Testis (tissue), 3 donors: ENCODE data around the gene C21orf91. TPM values are rescaled to one million over a fixed set of nuclear protein-coding genes. Genes with fewer than 3 reads are reported as not detected.

Experiments
- DNase-seq: peaks from one replicate; pipeline ENCODE4 v3.0.0-alpha.2; 2019
- H3K27ac ChIP-seq, 2 donors: fragments of 200-600 bp; sonication (generic); one replicate each; pipeline ENCODE4 v1.5.1; 2019
- H3K27me3 ChIP-seq: fragments of 200-600 bp; sonication (generic); one replicate; pipeline ENCODE4 v1.5.1; 2019
- H3K36me3 ChIP-seq: fragments of 200-600 bp; sonication (generic); one replicate; pipeline ENCODE4 v1.5.1; 2017; ENCODE audit warnings: low read depth; ENCODE audit errors: missing control alignments
- H3K4me1 ChIP-seq: fragments of 200-600 bp; sonication (generic); one replicate; pipeline ENCODE4 v1.5.1; 2019
- H3K4me3 ChIP-seq, 2 donors: fragments of 200-600 bp; sonication (generic); one replicate each; pipeline ENCODE4 v1.5.1; 2017 to 2019
- H3K9me3 ChIP-seq: fragments of 200-600 bp; sonication (generic); one replicate; pipeline ENCODE4 v1.5.1; 2017
- POLR2A ChIP-seq: fragments of 450-650 bp; IDR thresholded peaks from one replicate; pipeline ENCODE4 v1.6.1; 2017; ENCODE audit warnings: antibody characterized with exemption, mild to moderate bottlenecking, moderate library complexity
- WGBS, 2 donors: methylation state at CpG; one replicate each; pipeline ENCODE4 v1.1.5; 2018; 5-methylcytosine and 5-hydroxymethylcytosine counted together
- intact Hi-C: fragments of 100-400 bp; cut with DNase I; formaldehyde crosslinking; loops from one replicate; pipeline ENCODE4 v1.15.1; 2023; ENCODE audit warnings: low total_unique reads
- polyA plus RNA-seq: library from polyadenylated mRNA; stranded (reverse); fragments of 350-450 nt; fragmentation: Illumina TruSeq; extraction: RNeasy Lipid Tissue Mini Kit (QIAGEN cat#74804); gene quantifications from one replicate; pipeline ENCODE4 v1.2.3, GENCODE V29; 2014; ENCODE audit warnings: low read depth, low replicate concordance; ENCODE audit not compliant: insufficient read depth
- total RNA-seq, 2 donors: library from RNA; depleted of rRNA; stranded (reverse); fragments of >200 nt; gene quantifications; one replicate each; pipeline ENCODE4 v1.2.3, GENCODE V29; 2016
- TF ChIP-seq, protein P1 (sequence below), 3 experiments: fragments of 450-650 bp in 2 of 3; fragments of 200-600 bp in 1 of 3; sonication (generic) in 1 of 3; IDR thresholded peaks; one replicate each; pipeline ENCODE4 v1.5.1; 2016 to 2019; ENCODE audit warnings: antibody characterized with exemption in 3 of 3, mild to moderate bottlenecking in 2 of 3, moderate library complexity in 1 of 3

C21orf91 gene
- total and polyA plus RNA-seq, 3 donors from 2014 or later: 37.0 to 44.4 (median 40.7) TPM

DNA sequence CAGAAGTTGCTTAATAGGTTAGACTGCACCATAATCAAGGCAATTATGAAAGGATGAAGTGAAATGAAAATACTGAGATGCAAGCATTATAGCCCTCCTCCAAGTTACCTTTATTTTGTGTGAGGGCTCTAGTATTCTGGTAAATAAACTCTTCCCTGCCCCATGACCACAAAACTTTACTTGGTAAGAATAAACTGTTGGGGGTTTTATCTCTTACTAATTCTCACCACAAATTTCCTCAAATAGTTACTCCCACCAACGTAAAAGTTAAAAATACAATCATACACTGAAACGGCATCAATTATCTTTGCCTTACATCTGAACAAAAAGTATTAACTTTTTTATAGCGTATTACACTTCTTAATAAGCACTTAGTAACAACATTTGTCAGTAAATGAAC lies 29.5 kb downstream of the C21orf91 start:
- H3K36me3 ChIP-seq: no peaks in the 10 kb centered on the region
- H3K9me3 ChIP-seq: no peaks in the 10 kb centered on the region
- no peaks in the 10 kb centered on the region for H3K4me1 ChIP-seq
- no peak overlapping the region for H3K4me3 ChIP-seq
- no peaks in the 10 kb centered on the region for H3K27me3 ChIP-seq
- WGBS, 2 donors: 55 to 74% methylated on average over 3 of the region's 3 CpGs
- intact Hi-C loops: no loop called here
- TF ChIP-seq, protein P1, sequence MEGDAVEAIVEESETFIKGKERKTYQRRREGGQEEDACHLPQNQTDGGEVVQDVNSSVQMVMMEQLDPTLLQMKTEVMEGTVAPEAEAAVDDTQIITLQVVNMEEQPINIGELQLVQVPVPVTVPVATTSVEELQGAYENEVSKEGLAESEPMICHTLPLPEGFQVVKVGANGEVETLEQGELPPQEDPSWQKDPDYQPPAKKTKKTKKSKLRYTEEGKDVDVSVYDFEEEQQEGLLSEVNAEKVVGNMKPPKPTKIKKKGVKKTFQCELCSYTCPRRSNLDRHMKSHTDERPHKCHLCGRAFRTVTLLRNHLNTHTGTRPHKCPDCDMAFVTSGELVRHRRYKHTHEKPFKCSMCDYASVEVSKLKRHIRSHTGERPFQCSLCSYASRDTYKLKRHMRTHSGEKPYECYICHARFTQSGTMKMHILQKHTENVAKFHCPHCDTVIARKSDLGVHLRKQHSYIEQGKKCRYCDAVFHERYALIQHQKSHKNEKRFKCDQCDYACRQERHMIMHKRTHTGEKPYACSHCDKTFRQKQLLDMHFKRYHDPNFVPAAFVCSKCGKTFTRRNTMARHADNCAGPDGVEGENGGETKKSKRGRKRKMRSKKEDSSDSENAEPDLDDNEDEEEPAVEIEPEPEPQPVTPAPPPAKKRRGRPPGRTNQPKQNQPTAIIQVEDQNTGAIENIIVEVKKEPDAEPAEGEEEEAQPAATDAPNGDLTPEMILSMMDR (IDR thresholded peaks at IDR 0.05): no peak
- no peak for TF ChIP-seq POLR2A
- no peak overlapping the region for H3K27ac ChIP-seq
- DNase-seq: no peak

DNA sequence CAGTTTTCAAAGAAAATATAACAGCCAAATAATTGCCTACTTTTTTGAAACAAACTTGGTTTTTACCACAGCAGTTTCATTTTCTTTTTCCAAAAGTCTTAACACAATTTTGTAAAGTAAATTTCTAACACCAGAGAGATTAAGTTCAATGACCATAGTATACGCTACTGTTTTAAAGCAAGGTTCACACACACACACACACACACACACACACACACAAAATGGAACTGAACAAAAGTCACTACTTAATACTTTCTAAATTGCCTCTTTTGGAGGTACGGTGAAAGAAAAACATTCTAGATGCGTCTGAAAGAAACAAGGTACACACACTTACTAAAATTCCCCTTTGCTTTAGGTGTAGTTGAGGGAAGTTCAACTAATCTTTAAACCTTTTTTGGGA lies 30.1 kb downstream of the C21orf91 start:
- intact Hi-C loops: no loop called here
- H3K9me3 ChIP-seq: no peaks in the 10 kb centered on the region
- H3K4me1 ChIP-seq: no peaks in the 10 kb centered on the region
- no peak for TF ChIP-seq POLR2A
- TF ChIP-seq, protein P1 (IDR thresholded peaks at IDR 0.05): no peak
- H3K4me3 ChIP-seq: no peak overlapping the region
- no peak for DNase-seq
- no peaks in the 10 kb centered on the region for H3K36me3 ChIP-seq
- WGBS, 2 donors: 42 to 59% methylated on average over 3 of the region's 3 CpGs
- no peak overlapping the region for H3K27ac ChIP-seq
- no peaks in the 10 kb centered on the region for H3K27me3 ChIP-seq

DNA sequence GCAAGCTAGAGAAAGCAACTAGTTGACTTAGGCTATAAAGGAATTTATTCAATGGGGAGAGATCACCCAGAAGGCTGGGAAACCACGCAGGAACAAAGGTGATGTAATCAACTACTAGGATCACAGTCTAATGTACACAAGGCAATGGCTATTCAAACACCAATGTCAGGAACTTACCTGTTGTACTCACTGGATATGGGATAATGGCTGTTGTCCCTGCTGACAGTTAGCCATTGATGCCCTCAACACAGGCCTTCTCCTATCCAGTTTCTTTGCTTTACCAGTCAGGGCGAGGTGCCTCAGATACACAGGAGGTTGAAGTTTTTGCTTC lies 32.3 kb downstream of the C21orf91 start:
- Histone ChIP-seq H3K27ac (no peak overlapping the region), H3K9me3 (no peaks in the 10 kb centered on the region), H3K36me3 (no peaks in the 10 kb centered on the region), H3K27me3 (no peaks in the 10 kb centered on the region), H3K4me3 (no peak overlapping the region), H3K4me1 (no peaks in the 10 kb centered on the region)
- no peak for TF ChIP-seq POLR2A
- TF ChIP-seq, protein P1 (IDR thresholded peaks at IDR 0.05): no peak
- 93 to 94% methylated on average over 2 of the region's 2 CpGs for WGBS, 2 donors
- no peak for DNase-seq
- intact Hi-C loops: no loop called here

DNA sequence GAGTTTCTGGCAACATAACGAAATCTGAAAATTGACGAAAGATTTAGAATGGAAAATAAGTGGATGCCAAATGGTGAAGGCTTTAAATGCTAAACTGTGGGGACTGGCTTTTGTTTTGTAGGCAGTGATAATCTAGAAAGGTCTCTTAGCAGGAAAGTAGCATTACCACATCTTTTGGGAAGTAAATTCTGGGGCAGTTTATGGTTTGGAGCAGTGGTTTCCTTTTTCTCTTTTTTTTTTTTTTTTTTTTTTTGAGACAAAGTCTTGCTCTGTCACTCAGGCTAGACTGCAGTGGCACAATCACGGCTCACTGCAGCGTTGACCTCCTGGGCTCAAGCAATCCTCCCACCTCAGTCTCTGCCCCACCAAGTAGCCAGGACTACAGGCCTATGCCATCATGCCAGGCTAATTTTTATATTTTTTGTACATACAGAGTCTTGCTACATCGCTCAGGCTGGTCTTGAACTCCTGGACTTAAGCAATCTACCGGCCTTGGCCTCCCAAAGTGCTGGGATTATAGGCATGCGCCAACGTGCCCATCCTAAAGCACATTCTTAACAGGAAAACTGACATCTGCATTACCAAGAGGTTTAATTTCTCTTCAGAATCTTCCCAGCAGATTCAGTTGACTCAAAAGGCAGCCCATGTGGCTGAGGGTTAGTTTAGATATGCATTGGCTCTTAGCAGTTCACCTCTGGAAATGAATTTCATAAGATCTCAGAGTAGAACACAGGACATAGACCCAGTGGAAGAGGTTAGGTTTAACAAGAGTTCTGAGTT lies 32.9 kb downstream of the C21orf91 start:
- H3K4me1 ChIP-seq: no peaks in the 10 kb centered on the region
- no peak overlapping the region for H3K4me3 ChIP-seq
- intact Hi-C loops: no loop called here
- no peaks in the 10 kb centered on the region for H3K9me3 ChIP-seq
- no peak overlapping the region for H3K27ac ChIP-seq
- DNase-seq: no peak
- TF ChIP-seq, protein P1 (IDR thresholded peaks at IDR 0.05): no peak
- no peak for TF ChIP-seq POLR2A
- 85 to 92% methylated on average over 8 of the region's 8 CpGs for WGBS, 2 donors
- H3K27me3 ChIP-seq: no peaks in the 10 kb centered on the region
- no peaks in the 10 kb centered on the region for H3K36me3 ChIP-seq

DNA sequence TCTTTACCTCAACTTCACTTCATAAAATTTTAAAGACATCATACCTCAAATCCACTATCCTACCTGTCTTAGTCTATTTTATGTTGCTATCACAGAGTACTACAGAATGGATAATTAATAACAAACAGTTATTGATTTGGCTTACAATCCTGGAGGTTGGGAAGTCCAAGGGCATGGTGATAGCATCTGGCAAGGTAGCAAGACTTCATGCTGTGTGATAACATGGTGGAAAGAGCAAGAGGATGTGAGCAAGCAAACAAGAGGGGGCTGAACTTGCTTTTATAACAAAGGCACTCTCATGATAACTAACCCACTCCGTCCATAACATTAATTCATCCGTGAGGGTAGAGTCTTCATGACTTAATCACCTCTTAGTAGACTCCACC lies 33.8 kb downstream of the C21orf91 start:
- TF ChIP-seq, protein P1 (IDR thresholded peaks at IDR 0.05): no peak
- no peak for TF ChIP-seq POLR2A
- Histone ChIP-seq H3K27me3 (no peaks in the 10 kb centered on the region), H3K27ac (no peak overlapping the region), H3K9me3 (no peaks in the 10 kb centered on the region), H3K4me3 (no peak overlapping the region), H3K4me1 (no peaks in the 10 kb centered on the region), H3K36me3 (no peaks in the 10 kb centered on the region)
- 94 to 95% methylated on average over 2 of the region's 2 CpGs for WGBS, 2 donors
- intact Hi-C loops: no loop called here
- DNase-seq: no peak
